Ishikawa (cell line): Measurements from ENCODE around the gene PLSCR1.

Experiments used
- CREB1 ChIP-seq: IDR thresholded peaks from 2 replicates; pipeline ENCODE4 v1.6.1; 2012; ENCODE audit warnings: low read depth
- EGR1 ChIP-seq: IDR thresholded peaks from 2 replicates; pipeline ENCODE4 v1.6.1; 2012
- EP300 ChIP-seq: IDR thresholded peaks from 2 replicates; pipeline ENCODE4 v1.6.1; 2012; ENCODE audit warnings: borderline replicate concordance
- FOXM1 ChIP-seq: IDR thresholded peaks from 2 replicates; pipeline ENCODE4 v1.6.1; 2012; ENCODE audit warnings: low read depth, borderline replicate concordance
- MAX ChIP-seq: IDR thresholded peaks from 2 replicates; pipeline ENCODE4 v1.6.1; 2012
- NFIC ChIP-seq: IDR thresholded peaks from 2 replicates; pipeline ENCODE4 v1.6.1; 2012
- REST ChIP-seq: IDR thresholded peaks from 2 replicates; pipeline ENCODE4 v1.6.1; 2012; ENCODE audit warnings: low read depth, mild to moderate bottlenecking
- TAF1 ChIP-seq: IDR thresholded peaks from 2 replicates; pipeline ENCODE4 v1.6.1; 2012; ENCODE audit warnings: low read depth, mild to moderate bottlenecking
- TCF12 ChIP-seq: IDR thresholded peaks from 2 replicates; pipeline ENCODE4 v1.6.1; 2012; ENCODE audit warnings: low read depth
- TEAD4 ChIP-seq: IDR thresholded peaks from 2 replicates; pipeline ENCODE4 v1.6.1; 2012
- USF1 ChIP-seq: IDR thresholded peaks from 2 replicates; pipeline ENCODE4 v1.6.1; 2012
- YY1 ChIP-seq: IDR thresholded peaks from 2 replicates; pipeline ENCODE4 v1.6.1; 2012; ENCODE audit warnings: low read depth
- ZBTB7A ChIP-seq: IDR thresholded peaks from 2 replicates; pipeline ENCODE4 v1.6.1; 2012; ENCODE audit warnings: low read depth

GRCh38 chr3:146498002-146498736, 46.2 kb downstream of the PLSCR1 start:
- no peak for TF ChIP-seq TCF12
- TF ChIP-seq MAX = no peak
- no peak for TF ChIP-seq EP300
- TF ChIP-seq EGR1 = no peak
- TF ChIP-seq REST = no peak
- no peak for TF ChIP-seq YY1
- no peak for TF ChIP-seq TEAD4
- TF ChIP-seq FOXM1 = no peak
- TF ChIP-seq CREB1 = no peak
- TF ChIP-seq USF1 = no peak
- TF ChIP-seq TAF1 = no peak
- no peak for TF ChIP-seq NFIC
- TF ChIP-seq ZBTB7A = no peak
